ENCODE results near the gene OPN1SW.
A peak's percentile ranks its signal among the peaks of the same experiment; 100 is the strongest.

The OPN1SW gene

DNA sequence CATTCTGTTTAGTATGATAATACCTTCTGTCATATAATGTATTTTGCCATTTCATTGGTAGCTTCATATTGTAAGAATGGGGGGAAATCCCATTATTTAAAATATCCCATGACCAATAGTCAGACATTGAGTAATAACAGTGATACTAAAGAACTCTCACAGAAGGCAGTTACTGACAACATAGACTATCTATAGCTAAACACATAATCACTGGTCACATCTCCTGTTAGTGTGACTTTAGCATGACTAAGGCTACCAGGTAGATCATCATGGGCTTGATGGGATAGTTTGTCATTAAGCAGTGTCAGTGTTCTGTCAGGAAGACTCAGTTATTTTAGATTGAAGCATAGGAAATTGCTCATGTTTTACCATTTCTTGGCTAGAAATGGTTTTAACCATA, 16.4 kb downstream of the OPN1SW start:
- CTCF ChIA-PET, result no interaction called here
- POLR2A ChIA-PET, result no interaction called here
- H3K4me3 ChIP-seq (ENCODE audit: low read depth, low read length), result no peak overlapping the region
- DNase-seq (ENCODE audit: low read depth, low spot score), result no peak
- no peak for TF ChIP-seq CTCF (IDR thresholded peaks at IDR 0.05; ENCODE audit: insufficient read depth, low read length, missing control alignments)

- ChIA-PET POLR2A (no interaction called here), CTCF (no interaction called here)
- H3K4me3 ChIP-seq (ENCODE audit: low read depth, low read length), result no peak overlapping the region
- DNase-seq (ENCODE audit: low read depth, low spot score), result no peak
- no peak for TF ChIP-seq CTCF (IDR thresholded peaks at IDR 0.05; ENCODE audit: insufficient read depth, low read length, missing control alignments)
Measured at GRCh38 chr7:128758553-128758952, 17.0 kb downstream of the OPN1SW start.

DNA sequence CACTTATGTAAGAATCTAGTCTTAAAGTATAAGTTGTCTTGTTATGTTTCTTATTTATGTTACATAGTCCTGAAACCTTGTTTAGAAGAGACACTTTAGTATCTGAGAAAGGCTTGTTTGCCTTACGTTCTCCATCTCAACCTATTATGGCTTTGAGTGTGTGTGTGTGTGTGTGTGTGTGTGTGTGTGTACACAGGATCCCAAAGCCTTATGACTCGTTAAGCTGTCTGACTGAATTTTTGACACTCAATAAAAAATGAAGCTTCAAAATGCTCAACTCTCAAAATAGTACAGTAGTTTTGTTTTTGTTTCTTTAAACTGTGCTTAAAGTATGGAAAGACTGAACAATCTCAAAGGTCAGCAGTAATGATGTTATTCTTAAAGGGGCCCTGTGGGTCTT, 18.4 kb downstream of the OPN1SW start:
- ChIA-PET POLR2A (interaction anchor here (1.3 to 5.4 kb wide), 4 partner anchors 10 to 79 kb away, joined by 6 to 74 read pairs (median 14); partner anchors contain the start of gene CALU), CTCF (interaction anchor here (1.7 kb wide), 1 partner anchor 106 kb away, joined by 3 read pairs; the partner anchor contains the start of gene ATP6V1F)
- DNase-seq (ENCODE audit: low read depth, low spot score), result no peak
- no peak for TF ChIP-seq CTCF (IDR thresholded peaks at IDR 0.05; ENCODE audit: insufficient read depth, low read length, missing control alignments)
- H3K4me3 ChIP-seq (ENCODE audit: low read depth, low read length), result no peak overlapping the region

GRCh38 chr7:128755819-128756476, 19.6 kb downstream of the OPN1SW start:
- no peak overlapping the region for H3K4me3 ChIP-seq (ENCODE audit: low read depth, low read length)
- ChIA-PET POLR2A (interaction anchor here (0.8 to 5.4 kb wide), 11 partner anchors 9 to 80 kb away, joined by 3 to 74 read pairs (median 6); partner anchors contain the start of gene CALU), CTCF (interaction anchor here (0.8 to 1.7 kb wide), 4 partner anchors 10 to 107 kb away, joined by 3 to 4 read pairs (median 3); partner anchors contain the start of gene ATP6V1F)
- DNase-seq (ENCODE audit: low read depth, low spot score), result peak; percentile 90
- TF ChIP-seq CTCF (IDR thresholded peaks at IDR 0.05; ENCODE audit: insufficient read depth, low read length, missing control alignments), result no peak

GRCh38 chr7:128755075-128755818, 20.3 kb downstream of the OPN1SW start:
- H3K4me3 ChIP-seq (ENCODE audit: low read depth, low read length), result no peak overlapping the region
- POLR2A ChIA-PET, result interaction anchor here (0.8 to 5.4 kb wide), 8 partner anchors 8 to 77 kb away, joined by 3 to 74 read pairs (median 10); partner anchors contain the start of gene CALU
- no peak for DNase-seq (ENCODE audit: low read depth, low spot score)
- CTCF ChIA-PET, result interaction anchor here (1.3 to 1.7 kb wide), 2 partner anchors 9 to 28 kb away, joined by 3 to 4 read pairs; no protein-coding TSS in a partner anchor
- no peak for TF ChIP-seq CTCF (IDR thresholded peaks at IDR 0.05; ENCODE audit: insufficient read depth, low read length, missing control alignments)

- POLR2A ChIA-PET, result no interaction called here
- H3K4me3 ChIP-seq (ENCODE audit: low read depth, low read length), result no peak overlapping the region
- TF ChIP-seq CTCF (IDR thresholded peaks at IDR 0.05; ENCODE audit: insufficient read depth, low read length, missing control alignments), result no peak
- CTCF ChIA-PET, result no interaction called here
- no peak for DNase-seq (ENCODE audit: low read depth, low spot score)
Measured at GRCh38 chr7:128752251-128752650, 23.3 kb downstream of the OPN1SW start.

Data from AG04449 (cell line).